COLO668 (cell line): Measurements from ENCODE around the gene MGAT4A.
"Not testable (repeated sequence)": the region's sequence is repeated elsewhere in the genome, so short reads cannot be mapped to it uniquely, and the experiment has no call there.

Experiments used
- DNase-seq: peaks from one replicate; lab custom pipeline; 2025; ENCODE audit not compliant: unreplicated experiment; lab: John Stamatoyannopoulos, UW

The MGAT4A gene

GRCh38 chr2:98730707-98731040 lies 258 bp downstream of the MGAT4A start:
- DNase-seq: peak; percentile 88

GRCh38 chr2:98730053-98730706 lies 752 bp downstream of the MGAT4A start:
- peak; percentile 63 for DNase-seq

- no peak for DNase-seq
These were observed 1.3 kb downstream of the MGAT4A start for GRCh38 chr2:98729652-98730051.

- not testable (repeated sequence) for DNase-seq
These were observed 2.7 kb downstream of the MGAT4A start for GRCh38 chr2:98728088-98728718.

GRCh38 chr2:98727369-98728087 lies 3.4 kb downstream of the MGAT4A start:
- DNase-seq: peak; percentile 44

- DNase-seq: no peak
These were observed 4.1 kb downstream of the MGAT4A start for GRCh38 chr2:98726735-98727368.

- peak; percentile 42 for DNase-seq
These were observed 4.7 kb downstream of the MGAT4A start for GRCh38 chr2:98726205-98726604.

- DNase-seq: no peak
These were observed 10.6 kb downstream of the MGAT4A start for GRCh38 chr2:98720286-98720685.

- no peak for DNase-seq
These were observed 13.3 kb downstream of the MGAT4A start for GRCh38 chr2:98717621-98718020.

- DNase-seq: no peak
These were observed 14.1 kb downstream of the MGAT4A start for GRCh38 chr2:98716786-98717185.

GRCh38 chr2:98715812-98716451 lies 15.0 kb downstream of the MGAT4A start:
- no peak for DNase-seq

- DNase-seq: no peak
These were observed 17.5 kb downstream of the MGAT4A start for GRCh38 chr2:98713332-98714015.

- no peak for DNase-seq
These were observed 18.8 kb downstream of the MGAT4A start for GRCh38 chr2:98712145-98712544.

- no peak for DNase-seq
These were observed 19.4 kb downstream of the MGAT4A start for GRCh38 chr2:98711506-98711905.

- no peak for DNase-seq
These were observed 20.2 kb downstream of the MGAT4A start for GRCh38 chr2:98710734-98711133.

- no peak for DNase-seq
These were observed 21.4 kb downstream of the MGAT4A start for GRCh38 chr2:98709535-98709934.

- no peak for DNase-seq
These were observed 22.3 kb downstream of the MGAT4A start for GRCh38 chr2:98708396-98709186.

- DNase-seq: no peak
These were observed 24.3 kb downstream of the MGAT4A start for GRCh38 chr2:98706591-98706990.

GRCh38 chr2:98705333-98705617 lies 25.7 kb downstream of the MGAT4A start:
- DNase-seq: peak; percentile 62
